ENCODE measurements around the gene LYZL1.

Gene LYZL1

GRCh38 chr10:29257784-29258135, 31.1 kb upstream of the LYZL1 start:
- DNase-seq (ENCODE audit: low read depth in 2 of 2) = no peak
- no peak overlapping the region for H3K4me3 ChIP-seq (replicated peaks in 1 of 2; ENCODE audit: low read depth in 2 of 2, low read length in 2 of 2)
- TF ChIP-seq CTCF (IDR thresholded peaks at IDR 0.05; ENCODE audit: low read depth, low read length) = no peak

GRCh38 chr10:29259498-29259897, 29.4 kb upstream of the LYZL1 start:
- no peak for TF ChIP-seq CTCF (IDR thresholded peaks at IDR 0.05; ENCODE audit: low read depth, low read length)
- no peak overlapping the region for H3K4me3 ChIP-seq (replicated peaks in 1 of 2; ENCODE audit: low read depth in 2 of 2, low read length in 2 of 2)
- no peak for DNase-seq (ENCODE audit: low read depth in 2 of 2)

- no peak for DNase-seq (ENCODE audit: low read depth in 2 of 2)
- no peak overlapping the region for H3K4me3 ChIP-seq (replicated peaks in 1 of 2; ENCODE audit: low read depth in 2 of 2, low read length in 2 of 2)
- no peak for TF ChIP-seq CTCF (IDR thresholded peaks at IDR 0.05; ENCODE audit: low read depth, low read length)
Observed at GRCh38 chr10:29263506-29263905, 25.4 kb upstream of the LYZL1 start.

GRCh38 chr10:29265210-29265768, 23.6 kb upstream of the LYZL1 start:
- DNase-seq (ENCODE audit: low read depth in 2 of 2) = no peak
- H3K4me3 ChIP-seq (replicated peaks in 1 of 2; ENCODE audit: low read depth in 2 of 2, low read length in 2 of 2) = no peak overlapping the region
- no peak for TF ChIP-seq CTCF (IDR thresholded peaks at IDR 0.05; ENCODE audit: low read depth, low read length)

- H3K4me3 ChIP-seq (replicated peaks in 1 of 2; ENCODE audit: low read depth in 2 of 2, low read length in 2 of 2) = no peak overlapping the region
- DNase-seq (ENCODE audit: low read depth in 2 of 2) = no peak
- TF ChIP-seq CTCF (IDR thresholded peaks at IDR 0.05; ENCODE audit: low read depth, low read length) = no peak
Observed at GRCh38 chr10:29266641-29267040, 22.2 kb upstream of the LYZL1 start.

- no peak for TF ChIP-seq CTCF (IDR thresholded peaks at IDR 0.05; ENCODE audit: low read depth, low read length)
- DNase-seq (ENCODE audit: low read depth in 2 of 2) = no peak
- H3K4me3 ChIP-seq (replicated peaks in 1 of 2; ENCODE audit: low read depth in 2 of 2, low read length in 2 of 2) = no peak overlapping the region
Observed at GRCh38 chr10:29268011-29268410, 20.9 kb upstream of the LYZL1 start.

- no peak overlapping the region for H3K4me3 ChIP-seq (replicated peaks in 1 of 2; ENCODE audit: low read depth in 2 of 2, low read length in 2 of 2)
- no peak for TF ChIP-seq CTCF (IDR thresholded peaks at IDR 0.05; ENCODE audit: low read depth, low read length)
- DNase-seq (ENCODE audit: low read depth in 2 of 2) = no peak
Observed at GRCh38 chr10:29269486-29269885, 19.4 kb upstream of the LYZL1 start.
